GM19467 (cell line): ENCODE results near the gene TERT.
"Not testable (repeated sequence)": the region's sequence is repeated elsewhere in the genome, so short reads cannot be mapped to it uniquely, and the experiment has no call there.

Experiments
- ATAC-seq: cut with Tn5 transposase; IDR thresholded peaks from one replicate; pipeline ENCODE4 v1.9.1; 2021; ENCODE audit warnings: mild to moderate bottlenecking, moderate library complexity; ENCODE audit not compliant: unreplicated experiment

Gene TERT

DNA sequence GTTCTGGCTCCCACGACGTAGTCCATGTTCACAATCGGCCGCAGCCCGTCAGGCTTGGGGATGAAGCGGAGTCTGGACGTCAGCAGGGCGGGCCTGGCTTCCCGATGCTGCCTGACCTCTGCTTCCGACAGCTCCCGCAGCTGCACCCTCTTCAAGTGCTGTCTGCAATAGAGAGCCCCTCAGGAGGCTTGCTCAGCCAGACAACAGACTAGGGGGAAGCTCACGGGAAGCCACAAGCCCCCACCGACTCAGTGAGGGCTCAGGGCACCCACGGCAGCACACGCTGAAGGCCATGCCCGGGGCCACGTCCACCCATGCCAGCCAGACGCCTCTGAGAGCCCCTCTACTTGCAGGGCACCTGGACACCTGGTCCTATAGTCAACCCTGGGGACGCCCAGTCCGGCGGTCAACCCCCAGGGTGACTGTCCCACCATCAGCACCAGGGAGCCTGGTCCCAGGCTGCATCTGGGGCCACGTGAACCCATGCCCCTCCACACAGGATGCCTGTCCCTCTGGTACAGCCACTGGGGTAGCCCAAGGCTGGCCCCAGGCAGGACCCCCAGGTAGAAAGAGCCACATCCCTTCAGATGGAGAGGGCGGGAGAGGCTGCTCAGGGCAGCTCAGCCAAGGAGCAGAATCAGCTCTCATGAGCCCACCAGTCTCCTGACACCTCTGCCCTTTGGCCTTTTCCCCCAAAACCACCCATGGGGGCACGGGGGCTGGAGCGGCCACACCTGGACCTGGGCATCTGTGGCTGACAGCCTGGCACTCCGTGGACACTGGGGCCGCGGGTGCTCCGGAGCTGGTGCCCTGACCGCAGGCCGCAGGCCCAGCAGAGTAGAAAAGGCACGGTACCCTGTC lies 14.5 kb downstream of the TERT start:
- ATAC-seq, result no peak

DNA sequence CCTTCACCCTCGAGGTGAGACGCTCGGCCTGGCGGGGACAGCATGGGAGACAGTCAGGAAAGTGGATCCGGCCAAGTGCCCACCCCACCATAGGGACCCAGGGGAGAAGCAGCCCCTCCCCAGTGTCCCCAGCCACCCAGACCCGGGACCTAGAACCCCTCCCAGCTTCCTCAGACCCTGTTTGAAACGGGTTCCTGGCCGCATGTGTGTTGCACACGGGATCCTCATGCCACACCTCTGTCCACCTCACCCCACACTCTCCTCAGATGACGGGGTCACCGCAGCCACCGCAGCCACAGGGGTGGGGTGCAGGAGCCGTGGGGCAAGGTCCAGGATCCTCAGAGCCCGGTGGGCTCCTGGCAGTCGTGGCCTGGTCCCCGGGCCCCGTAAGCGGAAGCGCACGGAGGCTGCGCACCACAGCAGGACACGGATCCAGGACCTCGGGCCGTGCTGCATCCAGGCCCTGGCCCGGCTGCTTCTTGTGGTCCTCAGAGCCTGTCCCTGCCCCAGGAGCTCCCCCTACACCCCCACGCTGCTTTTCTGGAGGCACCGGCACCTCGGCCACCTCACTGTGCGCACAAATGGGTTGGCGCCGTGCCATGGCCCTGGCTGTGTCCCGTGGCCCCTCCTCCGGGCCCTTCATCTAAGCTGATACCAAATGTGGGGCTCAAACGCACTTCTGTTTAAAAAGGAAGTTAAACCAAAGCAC lies 15.3 kb downstream of the TERT start:
- ATAC-seq, result no peak

DNA sequence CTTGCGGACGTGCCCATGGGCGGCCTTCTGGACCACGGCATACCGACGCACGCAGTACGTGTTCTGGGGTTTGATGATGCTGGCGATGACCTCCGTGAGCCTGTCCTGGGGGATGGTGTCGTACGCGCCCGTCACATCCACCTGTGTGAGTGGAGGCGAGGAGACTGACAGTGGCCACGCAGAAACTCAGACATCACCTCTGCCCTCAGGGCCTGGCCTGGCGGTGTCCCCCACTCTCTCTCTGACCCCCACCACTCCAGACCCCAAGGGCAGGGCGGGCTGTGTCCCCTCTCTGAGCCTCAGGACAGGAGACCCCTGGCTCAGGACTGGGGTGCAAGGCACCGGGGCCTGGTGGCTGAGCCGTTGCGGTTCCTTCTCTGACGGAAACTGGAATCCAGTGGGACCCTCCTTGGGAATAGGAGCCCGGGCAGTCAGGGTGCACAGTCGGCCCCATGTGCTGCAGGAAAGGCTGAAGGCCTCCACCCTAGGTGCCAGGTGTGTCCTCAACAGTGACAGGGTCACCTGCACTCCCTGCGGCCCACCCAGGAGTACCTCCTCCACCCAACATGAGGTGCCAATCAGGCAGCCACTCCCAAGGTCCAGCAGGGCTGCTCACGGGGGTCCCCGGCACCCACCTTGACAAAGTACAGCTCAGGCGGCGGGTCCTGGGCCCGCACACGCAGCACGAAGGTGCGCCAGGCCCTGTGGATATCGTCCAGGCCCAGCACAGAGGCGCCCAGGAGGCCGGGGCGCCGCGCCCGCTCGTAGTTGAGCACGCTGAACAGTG lies 16.0 kb downstream of the TERT start:
- no peak for ATAC-seq

DNA sequence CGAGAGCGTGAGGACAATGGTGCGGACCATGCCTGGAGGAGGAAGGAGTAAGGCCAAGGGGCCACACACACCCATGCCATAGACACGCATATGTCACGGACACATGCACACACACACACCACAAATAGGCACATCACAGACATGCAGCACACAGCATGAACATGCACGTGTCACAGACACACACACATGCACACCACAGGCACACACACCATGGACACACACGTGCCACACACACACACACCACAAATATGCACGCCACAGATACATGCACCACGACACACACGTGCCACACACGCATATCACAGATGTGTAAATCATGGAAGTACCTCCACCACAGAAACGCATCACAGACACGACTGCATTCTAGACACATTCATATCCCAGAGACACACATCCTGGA lies 16.7 kb downstream of the TERT start:
- no peak for ATAC-seq

DNA sequence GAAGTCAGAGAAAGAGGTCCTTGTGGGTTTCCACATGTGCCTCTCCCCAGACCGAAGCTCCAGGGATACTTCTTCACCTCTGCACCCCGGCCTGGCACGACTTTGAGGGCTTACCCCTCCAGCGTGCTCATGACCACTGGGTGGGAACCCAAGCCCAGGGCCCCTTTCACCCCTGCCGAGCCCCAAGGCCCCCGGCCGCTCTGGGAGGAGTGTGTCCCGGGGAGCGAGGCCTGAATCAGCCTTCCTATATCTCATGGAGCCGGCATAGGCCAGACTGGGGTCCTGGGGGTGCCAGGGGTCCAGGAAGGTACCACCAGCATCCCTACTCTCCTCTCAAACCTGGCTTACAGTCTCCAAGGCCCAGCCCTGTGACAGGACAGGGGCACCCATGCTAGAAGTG lies 17.1 kb downstream of the TERT start:
- no peak for ATAC-seq

DNA sequence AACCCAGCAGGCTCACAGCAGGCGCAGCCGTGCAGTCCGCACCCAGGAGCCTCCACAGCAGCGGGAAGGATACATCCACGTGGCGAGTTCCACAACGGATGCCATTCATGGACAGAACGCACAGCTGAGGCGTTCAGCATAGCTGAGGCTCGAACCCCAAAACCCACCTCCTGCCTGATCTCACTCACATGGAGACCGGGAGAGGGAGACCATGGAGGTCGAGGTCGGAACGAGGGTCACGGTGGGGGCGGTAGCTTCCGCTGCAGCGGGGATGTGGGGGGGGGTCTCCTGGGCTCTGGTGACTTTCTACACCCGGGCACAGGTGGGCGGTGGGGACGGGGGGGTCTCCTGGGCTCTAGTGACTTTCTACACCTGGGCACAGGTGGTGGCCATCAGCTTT lies 17.5 kb downstream of the TERT start:
- ATAC-seq, result no peak

DNA sequence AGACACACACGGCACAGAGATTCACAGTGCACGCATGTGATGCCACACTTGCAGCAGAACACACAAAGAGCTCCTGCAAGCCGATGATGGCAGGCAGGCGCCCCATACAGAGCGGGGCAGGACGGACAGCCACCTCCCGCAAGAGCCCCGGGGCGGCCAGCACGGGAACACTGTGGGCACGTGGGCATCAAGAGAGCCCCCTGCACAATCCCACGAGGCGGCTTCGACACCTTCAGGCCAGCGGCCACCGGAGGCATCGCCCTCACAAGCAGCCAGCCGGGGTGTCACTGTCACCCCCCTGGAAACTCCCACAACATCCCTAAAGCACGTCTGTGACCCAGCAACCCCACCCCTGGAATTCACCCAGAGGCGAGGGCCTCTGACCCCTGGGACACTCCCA lies 17.9 kb downstream of the TERT start:
- no peak for ATAC-seq

DNA sequence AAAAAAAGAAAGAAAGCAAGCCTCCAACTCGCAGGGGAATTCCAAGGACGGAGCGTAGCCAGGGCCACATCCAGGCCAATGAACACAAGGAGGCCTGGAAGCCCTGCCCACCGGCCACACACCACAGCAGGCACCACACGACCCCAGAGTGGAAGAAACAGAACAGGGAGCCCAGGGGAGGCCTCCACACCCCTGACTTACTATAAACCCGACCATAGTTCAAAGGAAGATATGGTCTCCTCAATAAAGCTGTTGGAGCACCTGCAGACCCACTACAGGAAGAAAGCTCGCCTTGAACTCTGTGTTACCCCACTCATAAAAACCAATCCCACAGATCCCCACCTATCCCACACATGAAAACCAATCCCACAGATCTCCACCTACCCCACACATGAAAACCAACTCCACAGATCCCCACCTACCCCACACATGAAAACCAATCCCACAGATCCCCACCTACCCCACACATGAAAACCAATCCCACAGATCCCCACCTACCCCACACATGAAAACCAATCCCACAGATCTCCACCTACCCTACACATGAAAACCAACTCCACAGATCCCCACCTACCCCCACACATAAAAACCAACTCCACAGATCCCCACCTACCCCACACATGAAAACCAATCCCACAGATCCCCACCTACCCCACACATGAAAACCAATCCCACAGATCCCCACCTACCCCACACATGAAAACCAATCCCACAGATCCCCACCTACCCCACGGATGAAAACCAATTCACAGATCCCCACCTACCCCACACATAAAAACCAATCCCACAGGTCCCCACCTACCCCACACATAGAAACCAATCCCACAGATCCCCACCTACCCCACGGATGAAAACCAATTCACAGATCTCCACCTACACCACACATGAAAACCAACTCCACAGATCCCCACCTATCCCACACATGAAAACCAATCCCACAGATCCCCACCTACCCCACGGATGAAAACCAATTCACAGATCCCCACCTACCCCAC lies 19.2 kb downstream of the TERT start:
- ATAC-seq, result not testable (repeated sequence)

DNA sequence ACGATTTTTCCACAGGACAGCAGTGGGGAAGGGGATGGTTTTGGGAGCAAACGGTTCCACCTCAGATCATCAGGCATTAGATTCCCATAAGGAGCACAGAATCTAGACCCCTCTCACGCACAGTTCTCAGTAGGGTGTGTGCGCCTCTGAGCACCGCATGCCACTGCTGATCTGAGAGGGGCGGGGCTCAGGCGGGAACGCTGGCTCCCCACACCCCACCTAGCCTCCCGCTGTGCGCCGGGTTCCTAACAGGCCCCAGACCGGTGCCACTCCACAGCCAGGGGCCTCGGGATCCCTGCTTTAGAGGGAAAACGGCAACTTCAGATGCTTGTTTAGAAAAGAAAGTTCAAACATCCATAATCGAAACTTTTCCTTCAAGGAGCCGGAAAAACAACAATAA lies 20.4 kb downstream of the TERT start:
- ATAC-seq, result no peak

DNA sequence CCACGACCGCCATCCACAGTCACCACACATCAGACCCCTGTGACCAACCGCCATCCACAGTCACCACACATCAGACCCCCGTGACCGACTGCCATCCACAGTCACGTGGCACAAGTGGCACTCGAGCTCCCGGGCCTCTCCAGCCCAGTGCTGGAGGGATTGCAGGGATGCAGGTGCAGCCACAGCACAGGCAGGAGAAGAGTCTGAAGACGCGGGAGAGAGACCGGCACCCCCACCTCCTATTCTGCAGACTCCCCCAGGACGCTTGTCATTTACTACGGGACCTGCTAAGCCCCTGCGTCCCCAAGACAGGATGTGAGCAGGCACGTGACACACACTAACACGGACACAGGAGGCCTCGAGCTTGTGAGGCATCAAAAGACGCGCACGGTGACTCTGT lies 21.1 kb downstream of the TERT start:
- ATAC-seq, result no peak

DNA sequence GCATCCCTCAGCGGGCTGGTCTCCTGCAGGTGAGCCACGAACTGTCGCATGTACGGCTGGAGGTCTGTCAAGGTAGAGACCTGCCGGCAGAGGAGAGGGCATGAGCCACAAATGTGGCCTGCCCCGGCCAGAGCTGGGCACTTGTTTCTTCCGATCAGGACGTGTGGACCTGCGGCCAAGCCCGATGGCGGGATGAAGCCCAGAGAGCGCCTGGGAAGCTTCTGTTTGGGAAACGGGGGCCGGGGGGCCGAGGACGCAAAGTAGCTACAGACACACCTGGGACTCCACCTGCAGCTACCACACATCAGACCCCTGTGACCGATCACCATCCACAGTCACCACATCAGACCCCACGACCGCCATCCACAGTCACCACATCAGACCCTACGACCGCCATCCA lies 22.7 kb downstream of the TERT start:
- ATAC-seq, result no peak

DNA sequence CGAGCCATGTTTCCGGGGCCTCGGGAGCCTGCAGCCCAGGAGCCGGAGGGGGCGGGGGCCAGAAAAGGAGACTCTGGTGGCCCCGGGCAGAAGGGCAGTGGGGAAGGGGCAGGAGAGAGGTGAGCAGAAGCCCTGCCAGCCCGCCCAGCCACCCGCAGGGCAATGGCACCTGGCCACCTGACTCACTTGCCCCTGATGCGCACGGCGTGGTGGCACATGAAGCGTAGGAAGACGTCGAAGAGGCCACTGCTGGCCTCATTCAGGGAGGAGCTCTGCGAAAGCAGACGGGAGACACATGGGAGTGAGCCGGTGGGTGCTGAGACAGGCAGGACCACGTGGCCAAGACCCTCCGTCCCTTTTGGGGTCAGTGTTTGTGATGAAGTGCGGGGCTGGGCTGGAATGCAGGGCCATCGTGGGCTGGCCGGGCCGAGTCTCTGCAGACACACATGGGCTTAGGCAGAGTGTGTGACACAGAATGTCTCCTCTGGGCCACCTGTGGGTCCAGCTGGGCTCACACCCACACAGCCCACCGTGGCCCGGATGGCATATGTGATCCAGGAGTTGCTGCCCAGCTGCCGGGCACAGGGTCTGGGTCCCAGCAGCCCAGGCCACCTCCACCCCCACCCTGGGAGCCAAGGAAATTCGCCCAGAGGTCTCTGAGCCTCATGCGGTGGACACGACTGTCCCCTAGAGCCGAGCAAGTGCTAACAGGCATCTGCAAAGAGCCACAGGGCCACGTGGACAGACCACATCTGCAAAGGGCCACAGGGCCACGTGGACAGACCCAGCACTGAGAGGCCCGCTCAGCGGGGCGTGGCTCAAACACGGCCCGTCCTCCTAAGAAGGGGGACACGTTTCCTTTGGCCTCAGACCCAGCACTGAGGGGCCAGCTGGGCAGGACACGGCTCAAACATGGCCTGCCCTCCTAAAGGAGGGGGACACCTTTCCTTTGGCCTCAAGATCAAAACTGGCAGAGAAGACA lies 23.6 kb downstream of the TERT start:
- no peak for ATAC-seq

DNA sequence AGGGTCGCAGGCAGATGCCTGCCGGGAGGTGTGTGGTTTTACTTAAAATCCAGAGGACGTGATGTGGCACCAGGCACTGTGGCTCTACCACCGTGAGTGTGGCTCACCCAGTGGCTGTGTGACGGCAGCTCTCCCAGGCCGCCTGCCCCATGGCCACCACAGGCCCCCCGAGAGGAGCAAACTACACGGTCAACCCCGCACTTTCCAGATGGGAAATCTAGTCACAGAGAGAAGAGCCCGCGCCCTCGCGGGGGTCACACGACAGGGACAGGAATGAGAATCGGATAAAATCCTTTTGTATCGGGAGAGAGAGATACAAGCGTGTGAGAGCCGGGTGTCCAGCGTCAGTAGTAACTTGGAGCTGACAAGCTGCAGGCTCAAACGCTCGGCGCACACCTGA lies 24.4 kb downstream of the TERT start:
- ATAC-seq, result no peak

DNA sequence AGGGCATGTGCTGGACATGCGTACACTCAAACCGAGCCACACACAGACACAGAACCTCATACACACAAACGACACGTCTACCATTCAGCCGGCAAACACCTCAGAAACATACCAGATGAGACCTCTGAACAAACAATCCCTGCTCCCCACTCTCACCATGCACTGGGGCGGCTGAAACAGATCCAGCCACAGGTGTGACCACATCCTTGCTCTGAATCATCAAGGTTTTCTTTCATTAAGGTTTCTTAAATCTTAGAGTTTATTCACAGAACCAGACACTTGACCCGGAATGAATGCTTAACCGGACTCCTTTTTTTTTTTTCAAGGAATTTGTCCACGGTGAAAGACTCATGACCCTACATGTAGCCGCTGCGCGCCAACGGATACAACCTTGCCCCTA lies 26.2 kb downstream of the TERT start:
- ATAC-seq, result no peak

DNA sequence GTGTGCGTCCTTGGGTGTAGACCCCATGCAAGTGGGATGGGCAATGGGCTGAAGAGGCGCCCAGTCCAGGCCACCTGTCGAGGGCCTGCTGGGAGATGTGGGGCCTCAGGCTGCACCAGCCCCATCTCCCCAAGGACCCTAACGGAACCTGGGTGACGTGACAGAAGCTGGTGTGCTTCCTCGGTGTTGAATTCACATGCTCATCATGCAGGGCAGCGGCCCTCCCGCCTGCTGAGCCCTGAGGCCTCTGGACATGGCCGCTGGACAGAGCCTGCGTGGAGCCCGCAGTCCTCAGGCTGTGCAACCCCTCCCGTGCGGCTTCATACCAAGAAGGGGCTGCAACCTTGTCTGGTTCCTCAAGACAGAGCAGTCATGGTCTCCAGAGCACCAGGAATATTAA lies 26.8 kb downstream of the TERT start:
- ATAC-seq, result no peak

DNA sequence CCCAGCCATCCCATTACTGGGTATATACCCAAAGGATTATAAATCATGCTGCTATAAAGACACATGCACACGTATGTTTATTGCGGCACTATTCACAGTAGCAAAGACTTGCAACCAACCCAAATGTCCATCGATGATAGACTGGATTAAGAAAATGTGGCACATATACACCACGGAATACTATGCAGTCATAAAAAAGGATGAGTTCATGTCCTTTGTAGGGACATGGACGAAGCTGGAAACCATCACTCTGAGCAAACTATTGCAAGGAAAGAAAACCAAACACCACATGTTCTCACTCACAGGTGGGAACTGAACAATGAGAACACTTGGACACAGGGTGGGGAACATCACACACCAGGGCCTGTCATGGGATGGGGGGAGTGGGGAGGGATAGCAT lies 27.4 kb downstream of the TERT start:
- ATAC-seq, result not testable (repeated sequence)

DNA sequence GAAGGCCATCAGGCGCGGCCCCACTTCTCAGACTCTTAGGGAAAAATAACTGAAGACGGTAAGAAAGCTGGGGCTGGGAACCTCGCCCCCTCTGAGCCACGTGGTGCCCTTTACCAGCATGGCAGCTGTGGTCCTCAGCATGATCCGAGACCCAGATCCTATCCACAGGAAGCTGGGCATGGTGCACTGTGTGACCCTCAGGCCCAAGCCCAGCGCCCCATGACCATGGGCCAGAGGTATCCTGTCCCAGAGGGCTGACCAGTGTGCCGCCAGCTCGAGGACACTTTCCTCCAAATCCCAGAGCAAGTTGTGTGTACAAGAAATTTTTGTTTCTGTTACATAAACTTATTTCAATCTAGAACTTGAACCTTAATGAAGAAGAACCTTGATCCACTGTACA lies 28.1 kb downstream of the TERT start:
- ATAC-seq, result no peak

DNA sequence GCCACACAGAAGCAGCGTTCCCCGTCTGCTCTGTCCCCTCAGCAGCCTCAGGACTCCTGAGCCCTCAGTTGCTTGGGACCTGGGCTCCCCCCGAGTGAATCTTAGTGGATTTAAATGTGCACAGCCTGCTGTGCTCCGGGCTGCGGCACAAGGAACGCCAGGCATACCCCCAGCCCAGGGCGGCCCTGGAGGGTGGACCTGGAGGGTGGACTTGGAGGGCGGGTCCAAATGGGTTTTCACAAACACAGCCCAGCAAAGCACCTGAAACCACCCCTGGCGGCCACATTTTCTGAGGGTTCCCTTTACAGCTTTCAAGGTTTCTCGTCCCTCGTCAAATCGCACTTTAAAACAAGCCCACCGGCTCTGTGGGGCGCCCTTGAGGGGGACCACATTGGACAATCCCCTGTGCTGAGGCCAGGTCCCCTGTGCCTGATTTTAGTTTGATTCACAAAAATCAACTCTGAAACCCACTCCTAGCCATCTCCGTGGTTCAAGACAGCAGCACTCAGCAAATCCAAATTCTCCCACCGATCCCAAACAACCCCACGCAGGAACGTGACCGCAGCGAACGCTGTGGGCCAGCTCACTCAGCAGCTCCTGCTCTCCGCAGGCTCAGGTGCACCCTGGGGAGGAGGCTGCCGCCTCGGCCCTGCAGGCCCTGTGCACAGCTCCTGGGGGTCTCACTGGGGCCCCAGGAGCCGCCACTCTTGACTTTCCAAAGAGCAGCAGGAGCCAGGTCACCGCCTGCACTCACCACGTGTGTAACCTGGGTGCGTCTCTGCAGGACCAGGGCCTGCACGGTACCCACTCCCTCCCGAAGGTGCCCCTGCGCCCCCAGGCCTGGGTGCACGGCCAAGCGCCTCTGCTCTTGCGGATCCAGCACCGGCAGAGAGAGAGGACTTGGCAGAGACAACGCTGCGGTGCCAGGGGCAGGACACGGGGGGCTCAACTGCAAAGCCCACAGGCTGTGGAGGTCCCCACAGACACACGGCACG lies 29.1 kb downstream of the TERT start:
- ATAC-seq, result no peak
